ENCODE results near the gene RABGAP1L.

DNA sequence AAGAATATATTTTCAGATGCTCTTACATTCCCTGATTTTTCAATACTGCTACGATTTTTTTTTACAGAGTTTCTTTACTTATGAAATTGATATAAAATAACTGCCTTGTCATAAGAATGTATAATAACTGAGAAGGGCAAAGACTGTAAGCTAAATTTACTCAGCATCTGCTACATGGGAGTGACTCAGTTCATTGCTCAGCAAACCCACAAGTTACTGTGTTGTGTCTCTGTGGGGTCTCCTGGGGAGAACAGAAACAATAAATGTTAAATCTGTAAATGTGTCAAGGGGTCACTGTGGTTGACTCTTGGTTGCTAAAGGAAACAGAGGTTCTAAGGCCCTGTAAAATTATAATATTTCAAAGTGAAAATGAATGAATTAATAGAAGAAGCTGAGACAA is 630.1 kb downstream of the RABGAP1L start:
- TF ChIP-seq CTCF (IDR thresholded peaks at IDR 0.05; ENCODE audit: low read depth, low read length) (no peak), EZH2phosphoT487 (IDR thresholded peaks at IDR 0.05; ENCODE audit: low read depth) (no peak)
